ENCODE data around the gene DLG2.

GRCh38 chr11:83564870-83565269, 2062.3 kb downstream of the DLG2 start:
- TF ChIP-seq POLR2AphosphoS5 (IDR thresholded peaks at IDR 0.05), result no peak
- TF ChIP-seq POLR2A (IDR thresholded peaks at IDR 0.05), result no peak
